ENCODE results near the gene SCAF4.

DNA sequence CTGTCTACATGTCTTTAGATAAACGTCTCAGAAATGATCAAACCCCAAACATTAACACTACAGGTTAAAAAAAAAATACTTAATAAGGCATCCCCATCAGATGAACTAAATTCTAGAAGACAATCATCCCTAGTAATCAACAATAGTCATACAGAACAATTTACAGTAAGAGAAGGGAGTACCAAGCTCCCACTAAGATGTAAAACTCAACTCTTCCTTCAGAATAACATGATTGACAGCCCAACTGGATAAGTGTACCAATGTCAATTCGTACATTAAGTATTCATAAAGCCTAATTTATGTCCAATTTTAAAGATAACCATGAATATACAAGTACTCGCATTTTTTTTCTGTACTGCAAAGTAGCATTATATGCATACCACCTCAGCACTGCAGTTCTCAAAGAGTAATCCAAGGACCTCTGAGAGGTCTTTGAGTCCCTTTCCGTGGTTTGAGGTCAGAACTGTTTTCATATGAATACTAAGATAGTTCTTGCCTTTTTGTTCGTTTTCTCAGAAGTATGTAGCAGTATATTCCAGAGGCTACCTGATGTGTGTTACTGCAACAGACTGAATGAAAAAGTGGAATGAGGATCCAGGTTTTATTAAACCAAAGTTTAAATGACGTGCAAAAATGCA, 6.6 kb downstream of the SCAF4 start:
- TF ChIP-seq HDAC6 (IDR thresholded peaks at IDR 0.05; ENCODE audit: low read depth, low read length) = no peak
- TF ChIP-seq POLR2A (IDR thresholded peaks at IDR 0.05; ENCODE audit: control extremely low read depth in 1 of 2, low read depth in 2 of 2, low read length in 2 of 2) = no peak
- TF ChIP-seq, protein P1, sequence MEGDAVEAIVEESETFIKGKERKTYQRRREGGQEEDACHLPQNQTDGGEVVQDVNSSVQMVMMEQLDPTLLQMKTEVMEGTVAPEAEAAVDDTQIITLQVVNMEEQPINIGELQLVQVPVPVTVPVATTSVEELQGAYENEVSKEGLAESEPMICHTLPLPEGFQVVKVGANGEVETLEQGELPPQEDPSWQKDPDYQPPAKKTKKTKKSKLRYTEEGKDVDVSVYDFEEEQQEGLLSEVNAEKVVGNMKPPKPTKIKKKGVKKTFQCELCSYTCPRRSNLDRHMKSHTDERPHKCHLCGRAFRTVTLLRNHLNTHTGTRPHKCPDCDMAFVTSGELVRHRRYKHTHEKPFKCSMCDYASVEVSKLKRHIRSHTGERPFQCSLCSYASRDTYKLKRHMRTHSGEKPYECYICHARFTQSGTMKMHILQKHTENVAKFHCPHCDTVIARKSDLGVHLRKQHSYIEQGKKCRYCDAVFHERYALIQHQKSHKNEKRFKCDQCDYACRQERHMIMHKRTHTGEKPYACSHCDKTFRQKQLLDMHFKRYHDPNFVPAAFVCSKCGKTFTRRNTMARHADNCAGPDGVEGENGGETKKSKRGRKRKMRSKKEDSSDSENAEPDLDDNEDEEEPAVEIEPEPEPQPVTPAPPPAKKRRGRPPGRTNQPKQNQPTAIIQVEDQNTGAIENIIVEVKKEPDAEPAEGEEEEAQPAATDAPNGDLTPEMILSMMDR (IDR thresholded peaks at IDR 0.05; ENCODE audit: control extremely low read depth in 1 of 3, insufficient read depth in 1 of 3, low read depth in 1 of 3, low read length in 3 of 3) = no peak
- no peak for TF ChIP-seq RAD21 (IDR thresholded peaks at IDR 0.05 in 1 of 2, conservative IDR thresholded peaks at IDR 0.05 in 1 of 2; ENCODE audit: low read depth in 2 of 2, low read length in 2 of 2)
- TF ChIP-seq EP300 (IDR thresholded peaks at IDR 0.05; ENCODE audit: borderline replicate concordance in 1 of 2, low read depth in 2 of 2, low read length in 2 of 2) = no peak
- TF ChIP-seq JUND (IDR thresholded peaks at IDR 0.05; ENCODE audit: low read length) = no peak
- TF ChIP-seq RBBP5 (IDR thresholded peaks at IDR 0.05; ENCODE audit: borderline replicate concordance, low read depth, low read length) = no peak
- no peak for TF ChIP-seq CHD2 (IDR thresholded peaks at IDR 0.05; ENCODE audit: low read length)
